CD14-positive monocyte (primary cell): ENCODE results near the gene FUT8. TPM values are rescaled to one million over a fixed set of nuclear protein-coding genes. Genes with fewer than 3 reads are reported as not detected.

Source experiments
- DNase-seq, 3 donors: peaks; one replicate each; pipeline ENCODE4 v3.0.0-alpha.2; 2011 to 2022
- H2AFZ ChIP-seq: 2 replicates; pipeline ENCODE4 v1.6.0; 2012; ENCODE audit warnings: mild to moderate bottlenecking, low read depth, low read length, inconsistent platforms; ENCODE audit not compliant: insufficient read depth, poor library complexity, severe bottlenecking
- H3K27ac ChIP-seq, 2 donors: 1 replicate in 1 of 2; 2 replicates in 1 of 2; pipeline ENCODE4 v1.5.1; 2012 to 2013; ENCODE audit warnings: low read length in 2 of 2, control low read depth in 1 of 2, inconsistent platforms in 1 of 2, low read depth in 1 of 2, mild to moderate bottlenecking in 1 of 2
- H3K27me3 ChIP-seq, 2 donors: one replicate each; pipeline versions ENCODE4 v1.6.0 to v1.6.1; 2011 to 2013; ENCODE audit warnings: low read length in 2 of 2; ENCODE audit not compliant: control insufficient read depth in 2 of 2, insufficient read depth in 2 of 2
- H3K36me3 ChIP-seq, 2 donors: replicated peaks in 1 of 2; 1 replicate in 1 of 2; 2 replicates in 1 of 2; pipeline versions ENCODE4 v1.5.1 to v1.6.1; 2012 to 2013; ENCODE audit warnings: low read length in 2 of 2, control low read depth in 1 of 2, inconsistent platforms in 1 of 2, mild to moderate bottlenecking in 1 of 2; ENCODE audit not compliant: insufficient read depth in 2 of 2, control insufficient read depth in 1 of 2
- H3K4me1 ChIP-seq, 2 donors: 1 replicate in 1 of 2; 2 replicates in 1 of 2; pipeline versions ENCODE4 v1.5.1 to v1.6.1; 2012 to 2013; ENCODE audit warnings: low read length in 2 of 2, control low read depth in 1 of 2, inconsistent platforms in 1 of 2, mild to moderate bottlenecking in 1 of 2, moderate library complexity in 1 of 2; ENCODE audit not compliant: insufficient read depth in 2 of 2, control insufficient read depth in 1 of 2
- H3K4me2 ChIP-seq: replicated peaks from 2 replicates; pipeline ENCODE3; 2012; ENCODE audit warnings: low read length, moderate library complexity, mild to moderate bottlenecking; ENCODE audit not compliant: poor library complexity, severe bottlenecking; ENCODE audit errors: extremely low read depth
- H3K4me3 ChIP-seq, 3 experiments: fragments of 200-600 bp in 1 of 3; sonication (generic) in 1 of 3; replicated peaks in 1 of 3; 1 replicate in 2 of 3; 2 replicates in 1 of 3; pipeline ENCODE4 v1.5.1; 2011 to 2013; ENCODE audit warnings: low read length in 3 of 3, mild to moderate bottlenecking in 3 of 3, control low read depth in 2 of 3, low read depth in 2 of 3, inconsistent platforms in 1 of 3, moderate library complexity in 1 of 3
- H3K79me2 ChIP-seq: 2 replicates; pipeline ENCODE4 v1.6.0; 2012; ENCODE audit warnings: mild to moderate bottlenecking, control low read depth, inconsistent platforms, low read length, moderate library complexity; ENCODE audit not compliant: insufficient read depth
- H3K9ac ChIP-seq: 2 replicates; pipeline ENCODE4 v1.6.0; 2017; ENCODE audit warnings: low read length, mild to moderate bottlenecking; ENCODE audit not compliant: insufficient read depth, poor library complexity, severe bottlenecking
- H3K9me3 ChIP-seq, 2 donors: replicated peaks in 1 of 2; 1 replicate in 1 of 2; 2 replicates in 1 of 2; pipeline versions ENCODE4 v1.5.1 to v1.6.1; 2012 to 2013; ENCODE audit warnings: low read length in 2 of 2, control low read depth in 1 of 2; ENCODE audit not compliant: control insufficient read depth in 1 of 2, insufficient read depth in 1 of 2
- H4K20me1 ChIP-seq: 2 replicates; pipeline ENCODE4 v1.6.0; 2012; ENCODE audit warnings: mild to moderate bottlenecking, low read length, control low read depth, moderate library complexity; ENCODE audit not compliant: insufficient read depth
- H3K27ac Mint-ChIP-seq, 7 donors: one replicate each; pipeline ENCODE4 v1.8.0; 2020; ENCODE audit warnings: mild to moderate bottlenecking in 7 of 7, mixed read lengths in 7 of 7, moderate library complexity in 6 of 7, inconsistent platforms in 2 of 7
- H3K27me3 Mint-ChIP-seq, 3 donors: one replicate each; pipeline ENCODE4 v1.8.0; 2021 to 2022; ENCODE audit warnings: low read depth in 3 of 3, mild to moderate bottlenecking in 3 of 3, mixed read lengths in 3 of 3, moderate library complexity in 3 of 3, inconsistent platforms in 1 of 3
- H3K36me3 Mint-ChIP-seq, 2 donors: one replicate each; pipeline ENCODE4 v1.8.0; 2020; ENCODE audit warnings: mixed read lengths in 2 of 2, inconsistent platforms in 1 of 2, mild to moderate bottlenecking in 1 of 2
- H3K4me1 Mint-ChIP-seq: one replicate; pipeline ENCODE4 v1.8.0; 2020; ENCODE audit warnings: mild to moderate bottlenecking, mixed read lengths
- H3K4me3 Mint-ChIP-seq, 2 donors: one replicate each; pipeline ENCODE4 v1.8.0; 2020; ENCODE audit warnings: mild to moderate bottlenecking in 2 of 2, mixed read lengths in 2 of 2, moderate library complexity in 1 of 2
- H3K9me3 Mint-ChIP-seq, 7 donors: one replicate each; pipeline ENCODE4 v1.8.0; 2020 to 2022; ENCODE audit warnings: mixed read lengths in 7 of 7, mild to moderate bottlenecking in 6 of 7, moderate library complexity in 6 of 7, inconsistent platforms in 2 of 7
- WGBS: methylation state at CpG from one replicate; pipeline ENCODE4 v1.1.5; 2013; ENCODE audit warnings: missing lambda C conversion rate; ENCODE audit not compliant: insufficient coverage; 5-methylcytosine and 5-hydroxymethylcytosine counted together
- intact Hi-C, 2 donors: fragments of 100-400 bp; cut with micrococcal nuclease; formaldehyde crosslinking; loops; one replicate each; pipeline versions ENCODE4 v1.15.0 to v1.15.1; 2023
- polyA plus RNA-seq, 3 donors: library from polyadenylated mRNA; depleted of rRNA in 1 of 3; unstranded in 2 of 3; stranded (reverse) in 1 of 3; fragments of 300-500 nt in 2 of 3; fragments of >200 nt in 1 of 3; fragmentation: Illumina TruSeq in 2 of 3; gene quantifications; 1 replicate in 2 of 3; 2 replicates in 1 of 3; pipeline ENCODE4 v1.2.3, GENCODE V29; 2012 to 2021
- TF ChIP-seq, protein P1 (sequence below): fragments of 200-600 bp; IDR thresholded peaks from one replicate; pipeline ENCODE4 v1.8.0; 2022; ENCODE audit warnings: antibody characterized with exemption, mild to moderate bottlenecking

Gene FUT8
- polyA plus RNA-seq, 3 donors, result 1.6 to 5.1 (median 5.0) TPM

DNA sequence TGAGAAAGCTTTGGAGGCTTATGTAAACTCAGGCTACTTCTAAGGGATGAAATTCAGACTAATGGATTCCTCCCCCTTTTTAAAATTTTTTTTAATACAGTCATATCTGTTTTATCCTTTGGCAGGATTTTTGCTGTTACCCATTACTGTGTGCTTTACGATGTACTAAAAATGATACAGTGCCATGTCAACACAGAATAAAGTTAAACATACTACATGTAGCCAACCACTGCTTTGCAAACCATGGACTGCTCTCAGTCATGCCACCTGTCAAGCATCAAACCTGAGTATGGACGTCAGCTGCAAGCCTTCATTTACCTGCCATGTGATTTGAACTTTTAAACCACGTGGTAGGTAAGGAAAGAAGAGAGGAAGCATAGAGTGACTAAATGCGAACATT lies 325.8 kb downstream of the FUT8 start:
- Histone ChIP-seq H3K9me3 (no peaks in the 10 kb centered on the region), H3K79me2 (no peaks in the 10 kb centered on the region), H3K27me3 (no peaks in the 10 kb centered on the region), H4K20me1 (no peaks in the 10 kb centered on the region), H3K4me3 (no peak overlapping the region), H3K36me3 (no peaks in the 10 kb centered on the region), H3K9ac (no peak overlapping the region), H2AFZ (no peak overlapping the region), H3K27ac (no peak overlapping the region), H3K4me1 (no peaks in the 10 kb centered on the region), H3K4me2 (no peak overlapping the region)
- intact Hi-C loops, result no loop called here
- H3K27me3 Mint-ChIP-seq, result no peaks in the 10 kb centered on the region
- no peak for DNase-seq
- H3K36me3 Mint-ChIP-seq, result peaks cover 8 to 9% of the 10 kb centered on the region in 2 donors
- TF ChIP-seq, protein P1, sequence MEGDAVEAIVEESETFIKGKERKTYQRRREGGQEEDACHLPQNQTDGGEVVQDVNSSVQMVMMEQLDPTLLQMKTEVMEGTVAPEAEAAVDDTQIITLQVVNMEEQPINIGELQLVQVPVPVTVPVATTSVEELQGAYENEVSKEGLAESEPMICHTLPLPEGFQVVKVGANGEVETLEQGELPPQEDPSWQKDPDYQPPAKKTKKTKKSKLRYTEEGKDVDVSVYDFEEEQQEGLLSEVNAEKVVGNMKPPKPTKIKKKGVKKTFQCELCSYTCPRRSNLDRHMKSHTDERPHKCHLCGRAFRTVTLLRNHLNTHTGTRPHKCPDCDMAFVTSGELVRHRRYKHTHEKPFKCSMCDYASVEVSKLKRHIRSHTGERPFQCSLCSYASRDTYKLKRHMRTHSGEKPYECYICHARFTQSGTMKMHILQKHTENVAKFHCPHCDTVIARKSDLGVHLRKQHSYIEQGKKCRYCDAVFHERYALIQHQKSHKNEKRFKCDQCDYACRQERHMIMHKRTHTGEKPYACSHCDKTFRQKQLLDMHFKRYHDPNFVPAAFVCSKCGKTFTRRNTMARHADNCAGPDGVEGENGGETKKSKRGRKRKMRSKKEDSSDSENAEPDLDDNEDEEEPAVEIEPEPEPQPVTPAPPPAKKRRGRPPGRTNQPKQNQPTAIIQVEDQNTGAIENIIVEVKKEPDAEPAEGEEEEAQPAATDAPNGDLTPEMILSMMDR, result no peak
- H3K4me1 Mint-ChIP-seq, result no peaks in the 10 kb centered on the region
- 100% methylated on average over 2 of the region's 4 CpGs for WGBS
- peaks cover 0 to 3% (median 0%) of the 10 kb centered on the region in 7 donors for H3K9me3 Mint-ChIP-seq
- H3K27ac Mint-ChIP-seq, result no peak overlapping the region
- H3K4me3 Mint-ChIP-seq, result no peak overlapping the region

DNA sequence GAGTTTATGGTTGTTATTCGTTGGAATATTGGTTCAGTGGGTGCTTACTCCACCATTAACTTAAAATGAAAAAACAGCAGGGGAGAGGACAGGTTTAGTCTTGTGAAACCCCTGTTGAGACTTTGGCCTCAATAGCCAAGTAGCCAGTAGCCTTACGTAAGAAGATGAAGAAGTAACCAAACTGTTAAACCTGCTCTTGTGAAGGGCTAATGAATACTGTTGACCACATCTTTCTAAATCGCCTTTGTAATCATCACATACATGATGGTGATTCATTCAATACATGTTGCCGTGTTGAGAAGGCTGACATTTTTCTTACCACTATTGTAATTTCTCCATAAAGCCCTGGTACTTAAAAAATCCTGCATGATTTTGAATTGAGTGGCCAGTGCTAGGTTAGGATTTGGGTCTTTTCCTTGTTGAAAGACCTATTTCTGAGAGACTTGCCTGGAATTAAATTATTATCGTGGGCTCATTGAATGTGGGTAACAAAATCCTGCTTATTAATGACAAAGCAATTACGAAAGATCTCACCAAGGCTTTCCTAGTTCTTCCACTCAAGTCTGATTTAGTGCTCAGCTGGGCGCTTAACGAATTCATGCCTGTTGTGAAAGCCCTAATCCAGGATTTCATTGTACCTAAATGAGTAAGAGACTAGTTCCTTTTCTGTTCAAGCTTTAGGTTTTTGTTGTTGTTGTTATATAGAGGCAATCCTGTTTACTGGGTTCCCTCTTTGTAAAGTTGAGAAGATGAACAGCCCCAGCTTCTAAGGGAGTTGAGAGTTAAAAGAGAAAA lies 333.1 kb downstream of the FUT8 start:
- intact Hi-C loops, result no loop called here
- TF ChIP-seq, protein P1, result no peak
- no peak overlapping the region for H3K9ac ChIP-seq
- H3K4me2 ChIP-seq, result no peak overlapping the region
- no peaks in the 10 kb centered on the region for H3K4me1 ChIP-seq
- no peaks in the 10 kb centered on the region for H3K79me2 ChIP-seq
- Mint-ChIP-seq H3K27me3 (no peaks in the 10 kb centered on the region), H3K9me3 (no peaks in the 10 kb centered on the region), H3K4me3 (no peak overlapping the region), H3K27ac (no peak overlapping the region), H3K4me1 (no peaks in the 10 kb centered on the region), H3K36me3 (peaks cover 3% of the 10 kb centered on the region in 2 donors)
- no peak overlapping the region for H3K27ac ChIP-seq
- H3K4me3 ChIP-seq, result no peak overlapping the region
- H3K27me3 ChIP-seq, result no peaks in the 10 kb centered on the region
- DNase-seq, result no peak
- H3K36me3 ChIP-seq, result no peaks in the 10 kb centered on the region
- no peak overlapping the region for H2AFZ ChIP-seq
- WGBS, result 86% methylated on average over 2 of the region's 8 CpGs
- H4K20me1 ChIP-seq, result no peaks in the 10 kb centered on the region
- no peaks in the 10 kb centered on the region for H3K9me3 ChIP-seq
